ENCODE measurements around the gene NEUROD6.

The NEUROD6 gene

DNA sequence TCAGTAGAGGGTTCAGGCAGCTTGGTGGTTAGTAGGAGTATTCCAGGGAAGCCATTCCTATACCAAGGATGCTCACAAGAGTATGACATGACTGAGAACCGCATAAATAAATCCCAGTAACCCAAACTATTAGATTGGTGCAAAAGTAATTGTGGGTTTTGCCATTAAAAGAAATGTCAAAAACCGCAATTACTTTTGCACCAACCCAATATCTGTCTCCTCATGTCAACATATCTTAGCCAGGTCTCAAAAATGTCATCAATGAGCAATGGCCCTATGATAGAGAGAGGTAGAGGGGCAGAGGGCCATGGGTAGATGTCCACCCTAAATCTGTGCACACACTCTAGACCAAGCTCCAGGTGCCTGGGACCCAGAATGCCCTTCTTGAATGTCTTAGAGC is 23.6 kb downstream of the NEUROD6 start:
- no peak overlapping the region for H3K27ac ChIP-seq
- TF ChIP-seq, protein P1, sequence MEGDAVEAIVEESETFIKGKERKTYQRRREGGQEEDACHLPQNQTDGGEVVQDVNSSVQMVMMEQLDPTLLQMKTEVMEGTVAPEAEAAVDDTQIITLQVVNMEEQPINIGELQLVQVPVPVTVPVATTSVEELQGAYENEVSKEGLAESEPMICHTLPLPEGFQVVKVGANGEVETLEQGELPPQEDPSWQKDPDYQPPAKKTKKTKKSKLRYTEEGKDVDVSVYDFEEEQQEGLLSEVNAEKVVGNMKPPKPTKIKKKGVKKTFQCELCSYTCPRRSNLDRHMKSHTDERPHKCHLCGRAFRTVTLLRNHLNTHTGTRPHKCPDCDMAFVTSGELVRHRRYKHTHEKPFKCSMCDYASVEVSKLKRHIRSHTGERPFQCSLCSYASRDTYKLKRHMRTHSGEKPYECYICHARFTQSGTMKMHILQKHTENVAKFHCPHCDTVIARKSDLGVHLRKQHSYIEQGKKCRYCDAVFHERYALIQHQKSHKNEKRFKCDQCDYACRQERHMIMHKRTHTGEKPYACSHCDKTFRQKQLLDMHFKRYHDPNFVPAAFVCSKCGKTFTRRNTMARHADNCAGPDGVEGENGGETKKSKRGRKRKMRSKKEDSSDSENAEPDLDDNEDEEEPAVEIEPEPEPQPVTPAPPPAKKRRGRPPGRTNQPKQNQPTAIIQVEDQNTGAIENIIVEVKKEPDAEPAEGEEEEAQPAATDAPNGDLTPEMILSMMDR (IDR thresholded peaks at IDR 0.05): no peak
- no peak for TF ChIP-seq ZFX (IDR thresholded peaks at IDR 0.05; ENCODE audit: borderline replicate concordance)

GRCh38 chr7:31315758-31316157 is 24.8 kb downstream of the NEUROD6 start:
- no peak for TF ChIP-seq ZFX (IDR thresholded peaks at IDR 0.05; ENCODE audit: borderline replicate concordance)
- TF ChIP-seq, protein P1 (IDR thresholded peaks at IDR 0.05): no peak
- H3K27ac ChIP-seq: no peak overlapping the region

DNA sequence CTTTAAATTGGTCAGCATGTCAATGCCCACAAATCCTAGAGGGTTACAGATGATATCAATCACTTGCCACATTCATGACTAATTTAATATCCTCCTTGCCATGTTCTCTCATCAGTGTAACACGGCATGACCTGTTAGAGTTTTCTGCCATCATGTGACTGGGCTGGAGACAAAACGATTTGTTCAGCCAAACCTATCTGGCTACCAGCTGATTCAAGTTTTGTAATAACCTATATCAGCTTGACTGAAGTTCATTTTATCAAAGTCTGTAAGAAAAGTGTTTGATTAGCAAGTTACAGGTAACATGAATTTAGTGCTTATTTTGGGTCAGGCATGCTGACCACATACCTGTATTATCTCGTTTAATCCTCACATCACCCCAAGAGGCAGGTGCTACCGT is 25.7 kb downstream of the NEUROD6 start:
- H3K27ac ChIP-seq: no peak overlapping the region
- no peak for TF ChIP-seq ZFX (IDR thresholded peaks at IDR 0.05; ENCODE audit: borderline replicate concordance)
- TF ChIP-seq, protein P1 (IDR thresholded peaks at IDR 0.05): no peak

GRCh38 chr7:31312889-31313288 is 27.6 kb downstream of the NEUROD6 start:
- no peak for TF ChIP-seq ZFX (IDR thresholded peaks at IDR 0.05; ENCODE audit: borderline replicate concordance)
- TF ChIP-seq, protein P1 (IDR thresholded peaks at IDR 0.05): no peak
- no peak overlapping the region for H3K27ac ChIP-seq

GRCh38 chr7:31311552-31311951 is 29.0 kb downstream of the NEUROD6 start:
- no peak for TF ChIP-seq ZFX (IDR thresholded peaks at IDR 0.05; ENCODE audit: borderline replicate concordance)
- TF ChIP-seq, protein P1 (IDR thresholded peaks at IDR 0.05): no peak
- no peak overlapping the region for H3K27ac ChIP-seq

- H3K27ac ChIP-seq: no peak overlapping the region
- no peak for TF ChIP-seq ZFX (IDR thresholded peaks at IDR 0.05; ENCODE audit: borderline replicate concordance)
- TF ChIP-seq, protein P1 (IDR thresholded peaks at IDR 0.05): no peak
Observed at GRCh38 chr7:31310321-31310935, 30.1 kb downstream of the NEUROD6 start.

GRCh38 chr7:31309407-31309806 is 31.1 kb downstream of the NEUROD6 start:
- no peak for TF ChIP-seq ZFX (IDR thresholded peaks at IDR 0.05; ENCODE audit: borderline replicate concordance)
- TF ChIP-seq, protein P1 (IDR thresholded peaks at IDR 0.05): no peak

More at GRCh38 chr7:31309407-31309806, 31.1 kb downstream of the NEUROD6 start:
- H3K27ac ChIP-seq: no peak overlapping the region
